ENCODE measurements around the gene PDGFRB.

- TF ChIP-seq CTCF (conservative IDR thresholded peaks at IDR 0.05 in 1 of 2, IDR thresholded peaks at IDR 0.05 in 1 of 2; ENCODE audit: low read depth in 1 of 2, low read length in 2 of 2) (no peak), EZH2 (IDR thresholded peaks at IDR 0.05; ENCODE audit: low read length, missing control alignments) (no peak)
Observed at GRCh38 chr5:150140830-150141229, 14.8 kb downstream of the PDGFRB start.

Data from fibroblast of lung (primary cell).